ENCODE measurements around the gene EIF4E3.

EIF4E3 gene

DNA sequence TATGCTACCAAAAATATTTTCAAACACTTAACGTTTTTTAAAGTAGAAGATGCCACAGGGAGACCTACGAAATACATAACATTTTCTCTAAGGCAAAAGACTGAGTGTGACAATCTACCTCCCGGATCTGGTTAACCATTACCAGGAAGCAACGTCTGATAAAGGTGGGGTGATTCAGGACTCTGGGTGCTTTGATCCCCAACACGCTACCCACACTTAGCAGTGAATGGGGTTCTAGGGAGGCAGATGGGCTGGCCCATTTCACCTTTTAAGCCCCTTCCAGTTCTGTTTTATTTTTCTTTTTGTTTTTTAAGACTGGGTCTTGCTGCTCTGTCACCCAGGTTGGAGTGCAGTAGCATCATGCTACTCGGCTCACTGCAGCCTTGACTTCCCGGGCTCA is 39.5 kb downstream of the EIF4E3 start:
- no peak for DNase-seq

- DNase-seq: peak; percentile 84
Measured at GRCh38 chr3:71684757-71685386, 40.3 kb downstream of the EIF4E3 start.

GRCh38 chr3:71684046-71684756 is 41.0 kb downstream of the EIF4E3 start:
- no peak for DNase-seq

DNA sequence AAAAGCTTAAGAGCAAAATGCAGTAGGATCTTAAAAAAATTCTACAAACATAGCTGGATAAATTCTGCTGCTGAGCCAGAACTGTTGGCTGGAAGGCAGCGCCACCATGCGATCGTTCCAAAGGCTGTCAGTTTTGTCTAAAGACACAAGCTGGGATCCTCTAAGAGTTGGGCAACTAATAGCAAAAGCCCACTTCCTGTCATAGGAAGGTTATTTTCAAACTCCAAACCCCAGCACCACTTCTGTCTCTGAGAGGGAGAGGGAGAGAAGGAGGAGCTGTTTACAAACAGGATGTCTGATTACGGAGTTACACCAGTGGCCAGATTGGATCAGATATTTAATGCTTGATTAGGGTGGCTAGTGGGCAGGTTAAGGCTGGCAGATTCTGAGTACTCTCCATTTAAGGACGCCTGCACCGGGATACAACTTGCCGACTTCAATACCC is 44.0 kb downstream of the EIF4E3 start:
- peak; percentile 67 for DNase-seq

DNA sequence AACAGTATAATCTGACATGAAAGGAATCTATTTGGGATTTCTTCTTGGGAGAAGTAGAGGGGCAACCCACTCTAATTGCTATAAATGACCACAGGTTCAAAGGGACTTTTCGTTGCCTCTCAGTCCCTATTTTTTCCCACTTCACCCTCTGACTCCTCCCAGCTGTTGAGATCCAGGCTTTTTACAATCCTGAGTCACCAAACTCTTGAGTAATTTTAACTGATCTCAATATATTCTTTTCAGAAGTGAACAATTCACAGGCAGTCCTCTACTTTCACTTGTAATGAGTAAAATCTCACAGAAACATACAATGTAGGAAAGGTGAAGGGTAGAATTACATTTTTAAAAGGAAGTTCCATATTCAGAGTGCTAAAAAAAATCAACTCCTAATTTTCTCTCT is 44.6 kb downstream of the EIF4E3 start:
- peak; percentile 65 for DNase-seq

GRCh38 chr3:71676931-71677330 is 48.3 kb downstream of the EIF4E3 start:
- DNase-seq: no peak

DNA sequence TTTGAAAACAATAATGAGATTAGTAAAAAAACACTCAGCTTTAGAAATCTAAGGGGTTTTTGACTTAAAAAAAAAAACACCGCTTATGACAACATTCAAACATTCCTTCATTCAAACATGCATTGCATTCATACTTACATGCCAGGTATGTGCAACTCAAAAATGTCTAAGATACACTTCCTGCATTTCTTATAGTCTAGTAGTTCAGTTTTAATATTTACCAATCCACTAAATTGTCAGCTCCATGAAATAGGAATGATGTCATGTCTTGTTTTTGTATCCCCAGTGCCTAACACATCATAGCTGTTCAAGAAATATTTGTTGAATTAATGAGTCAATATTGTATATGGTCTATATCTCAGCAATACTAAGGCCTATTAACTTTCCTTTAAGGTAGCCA is 51.7 kb downstream of the EIF4E3 start:
- DNase-seq: peak; percentile 31

DNA sequence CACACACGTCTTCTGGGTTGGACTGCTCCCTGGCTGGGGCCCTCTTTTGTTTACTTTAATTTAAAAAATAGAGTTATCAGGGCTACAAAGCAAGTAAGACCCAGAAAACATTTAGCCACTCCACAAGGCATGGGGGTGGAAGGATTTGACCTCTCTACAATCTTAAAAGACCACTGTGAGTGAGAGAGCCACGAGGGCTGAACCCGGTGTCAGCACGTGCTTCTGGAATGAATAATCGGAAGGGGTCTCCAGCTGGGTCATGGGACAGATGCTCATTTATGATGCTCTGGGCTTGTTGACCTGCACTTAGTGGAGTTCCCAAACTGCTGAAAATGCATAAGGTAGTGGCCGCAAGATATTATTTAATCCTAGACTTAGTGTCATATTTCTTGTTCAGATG is 52.4 kb downstream of the EIF4E3 start:
- DNase-seq: no peak

DNA sequence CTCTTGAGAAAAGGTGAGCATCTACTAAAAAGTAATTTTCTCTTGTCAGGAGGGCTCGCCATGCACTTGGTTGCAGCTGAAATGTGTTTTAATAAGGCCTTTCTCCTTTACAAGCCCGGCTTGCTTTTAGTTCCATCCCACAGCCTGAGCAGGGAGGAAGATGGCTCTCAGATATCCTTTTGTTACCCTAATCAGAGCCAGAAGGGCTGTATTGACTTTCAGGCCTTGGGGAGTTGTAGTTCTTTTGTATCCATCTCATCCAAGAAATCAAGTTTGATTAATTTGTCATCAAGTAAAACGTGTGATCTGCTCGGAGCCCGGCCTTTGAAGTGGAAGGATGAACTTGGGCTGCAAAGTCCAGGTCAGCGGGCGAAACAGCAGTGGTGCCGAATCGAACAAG is 52.9 kb downstream of the EIF4E3 start:
- DNase-seq: no peak

- DNase-seq: no peak
Measured at GRCh38 chr3:71671216-71671845, 53.9 kb downstream of the EIF4E3 start.

- no peak for DNase-seq
Measured at GRCh38 chr3:71662568-71662967, 62.6 kb downstream of the EIF4E3 start.

- no peak for DNase-seq
Measured at GRCh38 chr3:71662056-71662455, 63.1 kb downstream of the EIF4E3 start.

DNA sequence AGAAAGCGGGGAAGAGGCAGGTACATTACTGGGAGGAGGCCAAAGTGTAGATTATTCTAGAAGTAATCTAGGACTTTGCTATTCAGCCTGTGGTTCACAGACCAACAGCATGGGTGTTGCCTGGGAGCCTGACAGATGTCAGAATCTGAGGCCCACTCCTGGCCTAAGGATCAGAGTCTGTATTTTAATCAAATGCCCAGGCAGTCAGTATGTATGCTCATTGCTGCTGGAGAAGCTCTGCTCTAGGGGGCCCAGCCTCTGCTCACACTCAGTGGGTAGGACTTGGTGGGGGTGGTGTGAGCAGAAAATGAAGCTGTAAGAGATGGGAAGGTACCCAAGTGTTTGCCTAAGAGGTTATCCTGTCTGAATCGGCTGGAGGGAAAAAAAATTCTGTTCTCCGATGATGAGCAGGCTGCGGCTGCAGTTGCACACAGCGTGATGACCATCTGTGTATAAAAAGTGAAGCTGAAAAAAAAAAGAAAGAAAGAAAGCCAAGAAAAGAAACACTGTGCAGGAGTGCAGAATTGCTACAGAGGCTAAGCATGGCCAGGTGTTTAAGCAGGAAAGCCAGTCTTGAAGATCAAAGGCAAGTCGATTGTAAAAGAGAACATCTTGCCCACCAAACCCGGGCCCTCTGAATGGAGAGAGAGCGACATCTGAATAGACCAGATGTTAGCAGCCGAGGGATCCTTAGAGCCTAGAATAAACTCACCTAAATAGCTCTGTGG is 65.2 kb downstream of the EIF4E3 start:
- DNase-seq: no peak

- DNase-seq: peak; percentile 6
Measured at GRCh38 chr3:71657831-71658530, 67.2 kb downstream of the EIF4E3 start.

DNA sequence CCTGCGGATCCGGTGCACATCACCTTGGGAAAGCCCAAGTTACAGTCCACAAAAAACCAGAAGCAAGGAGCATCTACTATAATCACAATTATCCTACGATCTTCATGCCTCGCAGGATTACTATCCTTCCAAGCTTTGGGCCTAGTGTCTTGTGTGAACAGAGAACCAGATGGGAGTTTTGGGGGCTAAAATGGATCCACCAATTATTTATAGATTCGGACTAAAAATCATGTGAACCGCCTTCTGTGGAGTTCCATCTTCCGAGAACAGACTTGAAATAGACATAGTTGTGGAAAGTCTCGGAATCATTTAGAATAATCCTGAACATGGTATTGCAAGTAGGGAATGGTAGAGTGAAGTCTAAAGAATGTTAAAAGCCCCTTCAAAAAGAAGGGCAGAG is 70.1 kb downstream of the EIF4E3 start:
- DNase-seq: no peak

GRCh38 chr3:71653414-71653807 is 71.8 kb downstream of the EIF4E3 start:
- DNase-seq: no peak

DNA sequence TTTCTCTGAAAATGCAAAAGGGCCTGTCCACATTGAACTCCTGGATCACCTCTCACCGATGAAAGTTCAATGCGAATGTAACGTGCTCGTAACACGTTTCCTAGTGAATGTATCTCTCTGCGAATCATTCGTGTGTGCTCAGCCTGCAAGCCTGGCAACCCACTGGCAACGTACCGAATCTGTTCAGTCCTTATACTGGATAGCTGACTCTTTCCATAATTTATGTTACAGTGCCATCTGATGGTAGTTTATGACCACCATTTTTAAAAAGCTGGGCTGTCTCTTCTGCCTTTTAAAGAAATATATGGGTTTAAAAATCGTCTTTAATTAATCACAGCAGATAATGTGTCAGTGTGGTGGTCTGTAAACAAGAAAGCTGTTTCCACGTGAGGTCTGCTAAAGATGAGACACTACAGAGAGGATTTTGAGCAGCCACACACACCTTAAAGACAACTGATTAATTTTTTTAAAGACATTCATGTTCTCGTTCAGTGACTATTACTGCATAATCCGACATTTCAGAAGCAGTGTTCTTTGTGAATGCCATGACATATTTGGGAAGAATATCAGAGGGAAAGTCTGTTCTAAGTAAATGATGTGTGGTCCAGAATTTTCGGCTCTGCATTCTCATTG is 72.3 kb downstream of the EIF4E3 start:
- peak; percentile 52 for DNase-seq

- no peak for DNase-seq
Measured at GRCh38 chr3:71651625-71652024, 73.6 kb downstream of the EIF4E3 start.

DNA sequence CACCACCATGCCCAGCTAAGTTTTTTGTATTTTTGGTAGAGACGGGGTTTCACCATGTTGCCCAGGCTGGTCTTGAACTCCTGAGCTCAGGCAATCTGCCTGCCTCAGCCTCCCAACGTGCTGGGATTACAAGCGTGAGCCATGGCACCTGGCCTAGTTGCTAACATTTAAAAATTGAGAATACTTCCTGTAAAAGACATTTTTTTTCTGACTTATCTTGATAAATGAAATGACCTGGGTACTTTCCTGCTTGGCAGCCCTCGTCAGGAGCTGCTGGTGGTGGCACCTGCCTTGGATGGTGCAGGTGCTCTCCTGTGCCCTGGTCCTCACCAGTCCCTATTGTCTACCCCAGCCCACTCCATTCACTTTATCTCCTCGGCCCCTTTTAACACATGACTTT is 74.8 kb downstream of the EIF4E3 start:
- no peak for DNase-seq

DNA sequence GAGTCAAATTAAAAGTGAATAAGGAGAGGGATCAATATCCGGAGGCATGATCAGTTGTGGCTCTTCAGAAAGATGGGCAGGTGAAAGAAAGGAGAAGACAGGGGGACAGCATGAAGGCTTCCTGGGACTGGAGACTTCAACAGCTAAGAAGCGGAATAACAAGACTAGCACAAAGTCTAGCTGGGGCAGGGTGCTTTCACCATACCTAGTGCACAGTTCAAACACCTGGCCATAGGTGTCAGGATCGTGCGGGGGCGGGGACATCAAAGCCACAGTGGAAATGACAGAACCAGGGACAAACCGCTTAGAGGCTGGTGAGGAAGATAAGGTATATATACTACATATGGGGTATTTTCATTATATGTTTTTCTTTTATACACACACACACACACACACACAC is 75.4 kb downstream of the EIF4E3 start:
- no peak for DNase-seq

GRCh38 chr3:71647751-71648150 is 77.5 kb downstream of the EIF4E3 start:
- DNase-seq: no peak

- DNase-seq: no peak
Measured at GRCh38 chr3:71646971-71647370, 78.2 kb downstream of the EIF4E3 start.

- no peak for DNase-seq
Measured at GRCh38 chr3:71645140-71645539, 80.1 kb downstream of the EIF4E3 start.

Measured in EL (cell line).